Measurements from ENCODE around the gene CCR7. TPM values are rescaled to one million over a fixed set of nuclear protein-coding genes. Genes with fewer than 3 reads are reported as not detected.

The CCR7 gene
- total RNA-seq, 1 donor from 2014 or later: not detected

DNA sequence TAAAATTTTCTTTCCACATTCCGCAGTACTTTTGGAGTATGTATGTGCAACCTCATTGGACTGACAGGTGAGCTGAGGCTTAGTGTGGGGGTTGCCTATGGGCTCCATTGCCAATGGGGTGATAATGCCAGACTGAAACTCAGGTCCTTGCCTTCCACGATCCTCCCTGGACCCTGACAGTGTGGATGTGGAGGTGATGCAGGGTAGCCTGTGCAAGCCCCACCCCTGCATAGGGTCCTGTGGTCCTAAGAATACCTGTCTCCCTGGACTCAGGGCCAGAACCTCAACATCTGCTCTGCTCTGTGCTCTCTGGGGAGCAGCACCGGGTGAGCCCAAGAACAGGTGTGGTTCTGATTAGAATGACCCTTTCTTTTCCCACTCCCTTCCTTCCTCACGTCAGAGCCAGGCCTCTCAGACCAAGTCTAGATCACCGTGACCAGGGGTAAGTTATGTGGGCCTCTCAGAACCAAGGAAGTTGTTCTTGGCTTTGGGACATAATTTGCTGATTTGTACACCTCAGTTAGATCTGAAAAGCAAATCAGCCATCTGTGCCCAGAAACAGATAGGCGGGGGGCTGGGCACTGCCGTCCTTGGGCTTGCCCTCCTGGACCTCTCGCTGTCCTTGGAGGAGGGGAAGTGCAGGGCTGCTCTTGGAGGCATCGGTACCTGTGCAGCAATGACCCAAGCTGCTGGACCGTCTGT lies 55.5 kb downstream of the CCR7 start:
- FAIRE-seq: no peak

DNA sequence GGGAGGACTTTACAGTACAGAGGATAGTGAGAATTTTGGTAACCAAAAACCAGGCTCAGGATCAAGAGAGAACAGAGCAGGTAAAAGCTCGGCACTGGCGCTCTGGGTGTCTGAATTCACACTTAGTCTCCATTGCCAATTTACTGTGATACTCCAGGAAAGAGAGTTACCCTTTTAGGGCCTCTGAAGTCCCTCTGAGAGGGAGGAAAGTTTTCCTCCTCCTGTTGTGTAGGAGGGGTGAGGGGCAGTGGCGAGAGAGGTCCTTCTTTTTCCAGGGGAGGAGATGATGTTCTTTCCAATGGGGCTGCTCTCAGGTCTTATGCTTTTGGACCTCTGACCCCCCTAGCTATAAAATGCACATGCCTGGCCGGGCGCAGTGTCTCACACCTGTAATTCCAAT lies 58.5 kb downstream of the CCR7 start:
- FAIRE-seq: no peak
- no peak overlapping the region for H2AFZ ChIP-seq (ENCODE audit: low read depth, low read length)

More for the DNA sequence above, 55.5 kb downstream of the CCR7 start:
- Mint-ChIP-seq H3K9me3 (ENCODE audit: unreplicated experiment) (peaks cover 4% of the 10 kb centered on the region), H3K4me1 (ENCODE audit: low read depth, unreplicated experiment) (peaks cover 37% of the 10 kb centered on the region), H3K4me3 (ENCODE audit: unreplicated experiment) (no peak overlapping the region), H3K36me3 (ENCODE audit: low read depth, unreplicated experiment) (no peaks in the 10 kb centered on the region), H3K27me3 (ENCODE audit: low read depth, unreplicated experiment) (peaks cover 16% of the 10 kb centered on the region), H3K27ac (ENCODE audit: unreplicated experiment) (no peak overlapping the region)
- Histone ChIP-seq H3K36me3 (ENCODE audit: insufficient read depth, low read length) (no peaks in the 10 kb centered on the region), H3K4me2 (ENCODE audit: low read length) (peak overlapping the region; percentile 33), H3K9ac (ENCODE audit: low read length) (no peak overlapping the region), H3K4me1 (ENCODE audit: insufficient read depth, low read length) (peaks cover 35% of the 10 kb centered on the region), H3K79me2 (ENCODE audit: insufficient read depth, low read length) (no peaks in the 10 kb centered on the region), H3K9me3 (ENCODE audit: insufficient read depth, low read depth, low read length) (no peaks in the 10 kb centered on the region), H3K27me3 (ENCODE audit: insufficient read depth, low read length) (peaks cover 3% of the 10 kb centered on the region), H3K4me3 (ENCODE audit: insufficient read depth, low read depth, low read length) (no peak overlapping the region), H2AFZ (ENCODE audit: low read depth, low read length) (no peak overlapping the region), H4K20me1 (ENCODE audit: insufficient read depth, low read length) (no peaks in the 10 kb centered on the region), H3K27ac (ENCODE audit: low read depth, low read length) (no peak overlapping the region)
- no peak for DNase-seq (ENCODE audit: low read depth)
- no peak for TF ChIP-seq EZH2 (IDR thresholded peaks at IDR 0.05; ENCODE audit: insufficient read depth, low read length)
- TF ChIP-seq, protein P1, sequence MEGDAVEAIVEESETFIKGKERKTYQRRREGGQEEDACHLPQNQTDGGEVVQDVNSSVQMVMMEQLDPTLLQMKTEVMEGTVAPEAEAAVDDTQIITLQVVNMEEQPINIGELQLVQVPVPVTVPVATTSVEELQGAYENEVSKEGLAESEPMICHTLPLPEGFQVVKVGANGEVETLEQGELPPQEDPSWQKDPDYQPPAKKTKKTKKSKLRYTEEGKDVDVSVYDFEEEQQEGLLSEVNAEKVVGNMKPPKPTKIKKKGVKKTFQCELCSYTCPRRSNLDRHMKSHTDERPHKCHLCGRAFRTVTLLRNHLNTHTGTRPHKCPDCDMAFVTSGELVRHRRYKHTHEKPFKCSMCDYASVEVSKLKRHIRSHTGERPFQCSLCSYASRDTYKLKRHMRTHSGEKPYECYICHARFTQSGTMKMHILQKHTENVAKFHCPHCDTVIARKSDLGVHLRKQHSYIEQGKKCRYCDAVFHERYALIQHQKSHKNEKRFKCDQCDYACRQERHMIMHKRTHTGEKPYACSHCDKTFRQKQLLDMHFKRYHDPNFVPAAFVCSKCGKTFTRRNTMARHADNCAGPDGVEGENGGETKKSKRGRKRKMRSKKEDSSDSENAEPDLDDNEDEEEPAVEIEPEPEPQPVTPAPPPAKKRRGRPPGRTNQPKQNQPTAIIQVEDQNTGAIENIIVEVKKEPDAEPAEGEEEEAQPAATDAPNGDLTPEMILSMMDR (IDR thresholded peaks at IDR 0.05; ENCODE audit: insufficient read depth, low read depth, low read length): no peak

More for the DNA sequence above, 58.5 kb downstream of the CCR7 start:
- Mint-ChIP-seq H3K4me1 (ENCODE audit: low read depth, unreplicated experiment) (peaks cover 21% of the 10 kb centered on the region), H3K36me3 (ENCODE audit: low read depth, unreplicated experiment) (no peaks in the 10 kb centered on the region), H3K9me3 (ENCODE audit: unreplicated experiment) (peaks cover 4% of the 10 kb centered on the region), H3K27ac (ENCODE audit: unreplicated experiment) (no peak overlapping the region), H3K4me3 (ENCODE audit: unreplicated experiment) (no peak overlapping the region), H3K27me3 (ENCODE audit: low read depth, unreplicated experiment) (peaks cover 21% of the 10 kb centered on the region)
- Histone ChIP-seq H3K27ac (ENCODE audit: low read depth, low read length) (no peak overlapping the region), H3K9ac (ENCODE audit: low read length) (no peak overlapping the region), H4K20me1 (ENCODE audit: insufficient read depth, low read length) (no peaks in the 10 kb centered on the region), H3K4me1 (ENCODE audit: insufficient read depth, low read length) (peaks cover 24% of the 10 kb centered on the region), H3K79me2 (ENCODE audit: insufficient read depth, low read length) (no peaks in the 10 kb centered on the region), H3K4me2 (ENCODE audit: low read length) (no peak overlapping the region), H3K4me3 (ENCODE audit: insufficient read depth, low read depth, low read length) (no peak overlapping the region), H3K36me3 (ENCODE audit: insufficient read depth, low read length) (no peaks in the 10 kb centered on the region), H3K9me3 (ENCODE audit: insufficient read depth, low read depth, low read length) (peaks cover 4% of the 10 kb centered on the region), H3K27me3 (ENCODE audit: insufficient read depth, low read length) (peaks cover 3% of the 10 kb centered on the region)
- DNase-seq (ENCODE audit: low read depth): no peak
- TF ChIP-seq EZH2 (IDR thresholded peaks at IDR 0.05; ENCODE audit: insufficient read depth, low read length): no peak
- TF ChIP-seq, protein P1 (IDR thresholded peaks at IDR 0.05; ENCODE audit: insufficient read depth, low read depth, low read length): no peak

Other genes starting within 250 kb of the CCR7 start
- 0.34 and 0.43 TPM in 2 replicates for gene GJD3, start 200.7 kb downstream of the CCR7 start, total RNA-seq
- 7.3 and 12.6 TPM in 2 replicates for gene TOP2A, start 147.6 kb downstream of the CCR7 start, total RNA-seq
- gene IGFBP4, start 122.0 kb downstream of the CCR7 start, total RNA-seq: 134 and 142 TPM in 2 replicates
- gene TNS4, start 63.8 kb downstream of the CCR7 start, total RNA-seq: not detected in 2 replicates
- gene SMARCE1, start 82.3 kb upstream of the CCR7 start, total RNA-seq: 75.0 and 89.5 TPM in 2 replicates
- gene KRT222, start 99.7 kb upstream of the CCR7 start, total RNA-seq: 0.14 and 0.43 TPM in 2 replicates
- gene KRT24, start 138.3 kb upstream of the CCR7 start, total RNA-seq: not detected in 2 replicates
- gene KRT25, start 189.9 kb upstream of the CCR7 start, total RNA-seq: not detected in 2 replicates
- not detected in 2 replicates for gene KRT26, start 206.7 kb upstream of the CCR7 start, total RNA-seq
- gene KRT27, start 217.1 kb upstream of the CCR7 start, total RNA-seq: not detected in 2 replicates
- not detected in 2 replicates for gene KRT28, start 234.5 kb upstream of the CCR7 start, total RNA-seq

All from astrocyte (in vitro differentiated cells and primary cell).